Stimulated activated CD8-positive, alpha-beta memory T cell treated with anti-CD3 and anti-CD28 coated beads, Interleukin-12 subunit alpha, Interleukin-12 subunit beta, amount 100 ng/mL, for 4 hours (primary cell): Measurements from ENCODE around the gene JUNB.

ENCODE experiments used
- DNase-seq: peaks from one replicate; pipeline ENCODE4 v3.0.0-alpha.2; 2020; ENCODE audit warnings: low read depth

Gene JUNB

DNA sequence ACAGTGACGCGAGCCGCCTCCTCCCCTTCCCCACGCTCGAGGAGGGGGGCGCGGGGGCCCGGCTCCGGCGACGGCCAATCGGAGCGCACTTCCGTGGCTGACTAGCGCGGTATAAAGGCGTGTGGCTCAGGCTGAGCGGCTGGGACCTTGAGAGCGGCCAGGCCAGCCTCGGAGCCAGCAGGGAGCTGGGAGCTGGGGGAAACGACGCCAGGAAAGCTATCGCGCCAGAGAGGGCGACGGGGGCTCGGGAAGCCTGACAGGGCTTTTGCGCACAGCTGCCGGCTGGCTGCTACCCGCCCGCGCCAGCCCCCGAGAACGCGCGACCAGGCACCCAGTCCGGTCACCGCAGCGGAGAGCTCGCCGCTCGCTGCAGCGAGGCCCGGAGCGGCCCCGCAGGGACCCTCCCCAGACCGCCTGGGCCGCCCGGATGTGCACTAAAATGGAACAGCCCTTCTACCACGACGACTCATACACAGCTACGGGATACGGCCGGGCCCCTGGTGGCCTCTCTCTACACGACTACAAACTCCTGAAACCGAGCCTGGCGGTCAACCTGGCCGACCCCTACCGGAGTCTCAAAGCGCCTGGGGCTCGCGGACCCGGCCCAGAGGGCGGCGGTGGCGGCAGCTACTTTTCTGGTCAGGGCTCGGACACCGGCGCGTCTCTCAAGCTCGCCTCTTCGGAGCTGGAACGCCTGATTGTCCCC, at the start of gene JUNB:
JUNB (plus strand) TSS at position 142 of the 706 bp plus-strand sequence; CDS start at position 428, 286 bp downstream.
- peak; percentile 95 for DNase-seq

DNA sequence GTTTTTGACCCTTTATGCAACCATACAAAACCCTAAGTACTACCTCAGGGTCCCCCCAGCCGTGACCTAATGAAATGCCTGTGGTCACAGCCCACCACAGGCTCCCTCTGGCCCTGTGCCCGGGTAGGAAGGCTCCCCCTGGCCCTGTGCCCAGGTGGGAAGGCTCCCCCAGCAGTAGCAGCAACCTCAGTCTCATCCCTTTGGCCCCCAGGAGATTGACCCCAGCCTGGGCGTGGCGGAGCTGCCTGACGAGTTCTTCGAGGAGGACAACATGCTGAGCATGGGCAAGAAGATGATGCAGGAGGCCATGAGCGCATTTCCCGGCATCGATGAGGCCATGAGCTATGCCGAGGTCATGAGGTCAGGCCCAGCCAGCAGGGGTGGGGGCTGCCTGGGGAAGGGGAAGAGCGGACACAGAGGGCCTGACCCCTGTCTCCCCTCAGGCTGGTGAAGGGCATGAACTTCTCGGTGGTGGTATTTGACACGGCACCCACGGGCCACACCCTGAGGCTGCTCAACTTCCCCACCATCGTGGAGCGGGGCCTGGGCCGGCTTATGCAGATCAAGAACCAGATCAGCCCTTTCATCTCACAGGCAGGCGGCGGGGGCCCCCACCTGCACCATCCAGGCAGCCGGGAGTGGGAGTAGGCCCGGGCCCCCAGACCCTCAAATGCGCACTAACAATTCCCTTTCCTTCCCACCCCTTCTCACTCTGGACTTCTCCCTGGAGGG, 46.0 kb upstream of the JUNB start:
- DNase-seq, result no peak

DNA sequence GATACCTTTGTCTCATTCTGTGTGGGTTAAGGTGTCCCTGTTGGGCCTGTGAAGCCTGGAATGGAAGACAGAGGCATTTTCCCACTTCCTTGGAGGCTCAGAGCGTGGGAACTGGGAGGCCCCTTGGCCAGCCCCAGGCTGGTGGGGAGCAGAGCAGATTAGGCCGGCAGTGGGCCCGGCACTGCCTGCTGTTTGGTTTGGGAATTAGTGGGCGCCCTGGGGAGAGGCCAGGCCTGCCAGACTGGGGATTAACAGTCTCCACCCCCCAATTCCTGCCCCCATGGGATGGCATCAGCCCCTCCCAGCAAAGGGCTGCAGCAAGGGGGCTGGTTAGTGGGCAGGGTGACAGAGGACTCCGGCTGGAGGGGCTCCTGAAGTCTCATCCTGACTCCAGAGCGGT, 42.8 kb upstream of the JUNB start:
- DNase-seq, result no peak

DNA sequence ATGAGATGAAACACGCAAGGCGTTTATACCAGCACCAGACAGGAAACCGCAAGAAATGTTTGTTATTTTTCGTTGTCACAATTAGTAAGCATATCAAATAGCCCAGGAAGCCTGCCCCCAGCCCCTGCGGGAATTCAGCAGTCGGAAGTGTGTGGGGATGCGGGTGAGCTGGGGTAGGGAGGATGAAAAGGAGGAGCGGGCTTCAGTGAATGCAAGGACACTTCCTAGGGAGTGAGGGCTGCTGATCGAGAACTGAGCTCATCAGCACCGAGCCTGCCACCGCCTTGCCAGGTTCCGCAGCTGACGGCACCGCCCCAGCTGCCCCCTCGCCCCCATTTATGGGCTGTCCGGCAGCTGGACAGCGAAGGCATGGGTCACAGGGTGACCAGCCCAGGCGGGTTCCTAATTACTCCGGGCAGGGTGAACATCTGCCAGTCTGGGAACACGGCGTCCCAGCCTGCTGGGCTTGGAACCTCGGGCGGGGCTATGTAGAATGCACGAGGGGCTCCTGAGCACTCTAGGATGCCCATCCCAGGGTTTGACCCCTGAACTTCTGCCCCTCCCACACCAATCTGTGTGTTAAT, 41.3 kb upstream of the JUNB start:
- DNase-seq, result no peak

DNA sequence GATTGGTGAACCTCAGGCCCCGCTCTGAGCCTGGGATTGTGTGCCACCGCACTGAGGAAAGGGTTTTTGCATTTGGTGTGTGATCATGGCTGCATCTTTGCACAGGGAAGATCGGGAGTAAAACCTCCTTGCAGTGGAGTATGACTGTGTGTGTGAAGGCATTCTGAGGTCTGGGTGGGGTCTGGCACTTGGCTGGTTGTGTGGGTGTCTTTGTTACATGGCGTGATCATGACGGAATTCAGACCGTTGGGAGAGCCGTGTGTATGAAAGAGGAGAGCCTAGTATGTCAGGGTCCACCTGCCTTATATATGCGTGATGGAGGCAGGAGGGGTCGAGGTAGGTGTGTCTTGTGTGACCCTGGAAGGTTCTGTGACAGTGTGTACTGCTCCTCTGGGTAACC, 40.4 kb upstream of the JUNB start:
- no peak for DNase-seq

DNA sequence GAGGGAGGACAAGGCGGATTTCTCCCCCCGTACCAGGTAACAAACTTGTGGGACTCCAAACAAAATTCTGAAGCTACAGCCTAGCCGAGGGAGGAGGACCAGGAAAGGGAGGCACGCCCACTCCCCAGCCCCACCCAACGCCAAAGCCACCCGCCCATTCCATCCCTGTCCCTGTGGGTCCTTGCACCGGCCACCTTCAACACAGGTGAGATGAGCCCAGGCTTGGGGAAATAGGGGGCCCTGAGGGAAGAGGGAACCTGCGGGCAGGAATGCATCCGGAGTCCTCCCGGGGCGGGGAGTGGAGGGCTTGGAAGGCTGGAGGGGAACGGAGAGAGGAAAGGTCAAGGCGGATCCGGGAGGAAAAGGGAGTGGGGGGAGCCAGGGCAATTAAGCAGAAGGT, 39.7 kb upstream of the JUNB start, which contains the start of gene BEST2:
BEST2 (plus strand) TSS at position 157 of the 400 bp plus-strand sequence. CDS start 802 bp downstream, outside the sequence.
- DNase-seq, result no peak

DNA sequence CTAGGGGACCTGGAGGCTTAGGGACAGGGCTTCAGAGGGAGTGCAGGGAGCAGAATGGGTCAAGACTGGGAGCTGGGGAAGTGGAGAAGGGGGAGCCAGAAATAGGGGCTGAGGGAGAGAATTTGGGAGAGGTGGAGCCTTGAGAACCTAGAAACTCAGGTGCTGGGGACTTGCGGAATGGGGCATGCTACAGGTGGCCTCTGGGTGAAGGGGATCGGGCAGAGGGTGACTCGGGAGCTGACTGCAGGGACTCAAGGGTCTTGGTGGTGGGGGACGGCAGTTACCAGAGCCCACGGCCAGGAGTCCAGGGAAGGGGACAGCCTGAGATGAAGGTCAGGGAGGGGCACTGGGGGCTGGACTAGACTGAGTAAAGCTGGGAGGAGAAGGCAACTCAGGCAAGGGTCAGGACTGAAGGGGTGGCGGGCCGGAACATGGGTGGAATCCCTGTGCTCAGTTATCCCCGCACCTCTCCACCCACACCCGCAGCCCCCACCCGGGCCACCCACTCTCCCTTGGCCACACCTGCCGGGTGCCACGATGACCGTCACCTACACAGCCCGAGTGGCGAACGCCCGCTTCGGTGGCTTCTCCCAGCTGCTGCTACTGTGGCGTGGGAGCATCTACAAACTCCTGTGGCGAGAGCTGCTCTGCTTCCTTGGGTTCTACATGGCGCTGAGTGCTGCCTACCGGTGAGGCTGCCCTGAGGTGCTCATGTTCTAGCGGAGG, 39.1 kb upstream of the JUNB start:
- no peak for DNase-seq

DNA sequence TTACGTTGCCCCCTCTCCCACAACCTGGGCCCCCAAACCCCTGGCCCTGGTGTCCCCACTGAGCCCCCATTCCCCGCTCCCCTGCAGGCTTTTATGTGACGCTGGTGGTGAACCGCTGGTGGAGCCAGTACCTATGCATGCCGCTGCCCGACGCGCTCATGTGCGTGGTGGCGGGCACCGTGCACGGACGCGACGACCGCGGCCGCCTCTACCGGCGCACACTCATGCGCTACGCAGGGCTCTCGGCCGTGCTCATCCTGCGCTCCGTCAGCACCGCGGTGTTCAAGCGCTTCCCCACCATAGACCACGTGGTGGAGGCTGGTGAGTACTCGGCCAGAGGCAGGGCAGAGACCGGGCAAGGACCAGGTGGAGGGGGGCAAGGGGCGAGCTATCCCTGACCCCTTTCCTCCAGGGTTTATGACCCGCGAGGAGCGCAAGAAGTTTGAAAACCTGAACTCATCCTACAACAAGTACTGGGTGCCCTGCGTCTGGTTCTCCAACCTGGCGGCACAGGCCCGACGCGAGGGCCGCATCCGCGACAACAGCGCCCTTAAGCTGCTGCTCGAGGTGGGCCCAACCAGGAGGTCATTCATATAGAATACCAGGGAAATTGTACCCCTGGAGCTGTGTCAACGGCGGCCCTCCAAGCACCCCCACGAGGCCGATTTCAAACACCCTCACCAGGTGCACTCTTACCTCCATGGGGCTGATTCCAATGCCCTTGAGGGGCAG, 36.7 kb upstream of the JUNB start:
- no peak for DNase-seq

DNA sequence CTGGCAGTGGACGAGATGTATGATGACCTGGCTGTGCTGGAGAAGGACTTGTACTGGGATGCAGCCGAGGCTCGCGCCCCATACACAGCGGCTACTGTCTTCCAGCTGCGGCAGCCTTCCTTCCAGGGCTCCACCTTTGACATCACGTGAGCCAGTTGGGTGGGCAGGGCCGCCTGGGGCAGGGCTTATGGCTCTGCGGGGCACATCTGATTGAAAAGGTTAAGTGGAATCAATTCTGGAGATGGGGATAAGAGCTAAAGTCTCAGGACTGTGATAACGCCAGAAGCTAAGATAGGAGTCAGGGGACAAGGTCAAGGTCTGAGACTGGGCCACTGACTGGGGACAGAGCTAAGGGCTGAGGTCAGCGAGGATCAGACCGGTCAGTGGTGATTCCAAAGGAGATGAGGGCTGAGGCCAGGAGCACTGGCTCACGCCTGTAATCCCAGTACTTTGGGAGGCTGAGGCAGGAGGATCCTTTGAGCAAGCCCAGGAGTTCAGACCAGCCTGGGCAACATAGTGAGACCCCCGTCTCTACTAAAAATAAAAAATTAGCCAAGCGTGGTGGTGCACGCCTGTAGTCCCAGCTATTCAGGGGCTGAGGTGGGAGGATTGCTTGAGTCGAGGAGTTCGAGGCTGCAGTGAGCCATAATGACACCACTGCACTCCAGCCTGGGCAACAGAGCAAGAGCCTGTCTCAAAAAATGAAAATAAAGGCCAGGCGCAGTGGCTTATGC, 35.0 kb upstream of the JUNB start:
- DNase-seq, result no peak

DNA sequence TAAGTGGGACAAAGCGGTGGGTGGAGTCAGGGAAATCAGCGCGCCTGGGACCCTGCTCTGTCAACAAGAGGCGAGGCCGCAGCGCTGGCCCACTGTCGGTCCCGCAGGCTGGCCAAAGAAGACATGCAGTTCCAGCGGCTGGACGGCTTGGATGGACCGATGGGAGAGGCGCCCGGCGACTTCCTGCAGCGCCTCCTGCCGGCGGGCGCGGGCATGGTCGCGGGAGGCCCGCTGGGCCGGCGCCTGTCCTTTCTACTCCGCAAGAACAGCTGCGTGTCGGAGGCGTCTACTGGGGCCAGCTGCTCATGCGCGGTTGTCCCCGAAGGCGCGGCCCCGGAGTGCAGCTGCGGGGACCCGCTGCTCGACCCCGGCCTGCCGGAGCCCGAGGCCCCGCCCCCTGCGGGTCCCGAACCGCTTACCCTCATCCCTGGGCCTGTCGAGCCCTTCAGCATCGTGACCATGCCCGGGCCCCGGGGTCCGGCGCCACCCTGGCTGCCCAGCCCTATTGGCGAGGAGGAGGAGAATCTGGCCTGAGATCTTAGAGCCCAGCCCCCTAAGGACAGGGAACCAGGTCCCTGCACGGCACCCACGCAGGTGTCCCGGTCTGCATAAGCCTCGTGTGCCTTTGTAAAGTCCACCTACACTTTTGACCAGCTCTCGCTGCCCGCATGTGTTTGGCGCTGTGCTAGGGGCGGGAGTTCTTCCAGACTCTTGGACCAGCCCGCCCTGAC, 33.6 kb upstream of the JUNB start:
- DNase-seq, result peak; percentile 30

DNA sequence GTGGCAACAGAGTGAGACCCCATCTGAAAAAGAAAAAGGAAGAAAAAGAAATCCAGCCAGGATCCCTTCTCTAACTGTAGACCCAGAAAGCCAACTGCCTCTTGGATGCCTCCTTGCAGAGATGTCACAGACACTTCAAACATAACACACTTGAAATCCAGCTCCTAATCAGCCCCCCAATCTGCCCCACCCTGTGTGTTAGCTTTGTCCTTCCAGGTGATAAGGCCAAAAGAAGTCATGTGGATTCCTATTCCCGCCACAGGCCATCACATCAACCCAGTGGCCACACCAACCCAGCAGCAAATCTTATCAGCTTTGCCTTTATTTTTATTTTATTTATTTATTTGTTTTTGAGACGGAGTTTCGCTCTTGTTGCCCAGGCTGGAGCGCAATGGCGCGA, 31.6 kb upstream of the JUNB start:
- DNase-seq, result no peak

DNA sequence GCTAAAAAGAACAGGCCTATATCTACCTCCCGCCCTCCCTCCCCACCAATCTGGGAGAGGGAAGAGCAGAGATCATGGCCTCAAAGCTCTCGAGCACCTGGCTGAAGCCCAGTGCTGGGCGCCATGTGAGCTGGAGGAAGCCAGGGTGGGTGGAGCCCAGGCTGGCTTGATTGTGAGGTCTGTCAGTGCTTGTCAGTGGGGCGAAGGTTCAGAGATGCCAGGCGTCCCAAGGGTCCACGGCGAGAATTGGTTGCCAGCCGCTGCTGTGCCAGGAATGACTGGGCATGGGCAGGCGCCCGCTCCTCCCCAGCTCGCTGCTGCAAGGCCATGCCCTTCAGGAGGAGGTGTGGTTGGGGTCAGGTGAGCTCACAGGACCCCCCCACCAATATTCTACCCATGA, 28.2 kb upstream of the JUNB start:
- DNase-seq, result no peak

DNA sequence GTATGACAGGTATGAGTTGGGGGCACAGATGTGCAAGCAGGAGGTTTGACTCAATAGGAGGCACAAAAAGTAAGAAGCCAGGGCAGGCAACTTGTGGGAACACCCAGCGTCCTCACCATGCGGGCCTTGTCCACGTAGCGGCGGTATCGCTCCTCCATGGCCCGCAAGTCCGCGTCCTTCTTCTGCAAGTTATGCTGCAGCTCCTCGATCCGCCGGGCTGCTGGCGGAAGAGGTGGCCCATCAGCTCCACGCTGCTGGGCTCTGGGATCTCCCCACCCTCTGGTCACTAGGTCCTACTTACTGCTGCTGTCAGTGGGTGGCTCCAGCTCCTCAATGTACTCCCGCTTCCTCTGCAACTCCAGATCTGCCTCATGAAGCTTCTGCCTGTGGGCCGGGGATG, 26.6 kb upstream of the JUNB start:
- no peak for DNase-seq

DNA sequence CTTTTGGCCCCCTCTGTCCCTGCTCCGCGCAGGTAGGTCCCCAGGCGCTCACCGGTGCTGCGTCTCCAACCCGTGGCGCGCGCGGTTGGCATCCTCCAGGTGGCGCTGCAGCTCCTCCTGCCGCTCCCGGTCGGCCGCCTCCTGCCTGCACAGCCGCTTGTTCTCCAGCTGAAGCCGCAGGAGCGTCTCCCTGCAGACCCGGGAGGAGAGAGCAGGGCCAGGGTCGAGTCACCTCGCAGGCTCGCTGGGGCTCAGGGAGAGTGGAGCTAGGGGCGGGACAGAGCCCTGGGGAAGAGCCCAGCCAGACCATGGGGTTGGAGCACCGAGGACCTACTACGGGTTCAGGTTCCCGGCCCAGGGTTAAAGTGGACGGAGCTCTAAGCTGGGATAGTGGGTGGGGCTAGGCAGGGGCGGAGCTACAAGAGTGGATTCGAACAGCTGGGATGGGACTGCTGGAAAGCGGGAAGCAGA, 25.2 kb upstream of the JUNB start:
- DNase-seq, result peak; percentile 66

DNA sequence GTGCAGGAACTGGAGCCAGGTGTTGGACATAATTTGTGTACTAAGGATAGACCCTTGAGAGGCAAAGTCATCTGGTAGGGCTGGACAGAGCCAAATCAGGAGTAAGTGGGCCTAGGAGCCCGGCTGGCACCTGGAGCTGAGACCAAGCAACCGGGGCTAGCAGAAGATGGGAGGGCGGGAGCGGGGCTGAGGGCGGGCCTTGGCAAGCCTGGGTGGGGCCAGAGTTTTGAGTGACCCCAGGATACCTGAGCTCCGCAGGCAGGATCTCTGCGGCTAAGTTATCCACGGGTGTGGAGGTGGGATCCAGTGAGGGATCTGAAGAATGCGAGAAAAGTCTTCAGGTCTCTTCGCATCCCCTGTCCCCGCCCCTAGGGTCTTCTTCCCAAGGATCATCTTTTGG, 24.1 kb upstream of the JUNB start:
- no peak for DNase-seq

DNA sequence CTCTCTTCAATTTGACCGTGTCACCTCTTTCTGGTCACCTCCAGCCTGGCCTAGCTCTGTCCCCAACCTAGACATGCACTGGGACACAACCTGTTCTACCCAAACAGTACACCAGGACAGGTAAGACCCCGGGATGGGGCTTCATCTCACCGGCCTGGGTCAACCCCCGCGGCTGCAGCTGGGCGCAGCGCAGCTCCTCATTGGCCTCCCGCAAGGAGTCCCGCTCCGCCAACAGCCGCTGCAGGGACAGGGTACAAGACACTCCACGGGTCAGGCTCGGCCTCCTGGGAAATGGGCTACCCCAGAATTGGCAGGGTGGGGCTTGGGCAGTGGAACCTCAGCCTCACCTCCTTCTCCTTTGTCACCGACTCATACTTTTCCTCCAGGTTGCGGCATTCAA, 23.6 kb upstream of the JUNB start:
- no peak for DNase-seq

DNA sequence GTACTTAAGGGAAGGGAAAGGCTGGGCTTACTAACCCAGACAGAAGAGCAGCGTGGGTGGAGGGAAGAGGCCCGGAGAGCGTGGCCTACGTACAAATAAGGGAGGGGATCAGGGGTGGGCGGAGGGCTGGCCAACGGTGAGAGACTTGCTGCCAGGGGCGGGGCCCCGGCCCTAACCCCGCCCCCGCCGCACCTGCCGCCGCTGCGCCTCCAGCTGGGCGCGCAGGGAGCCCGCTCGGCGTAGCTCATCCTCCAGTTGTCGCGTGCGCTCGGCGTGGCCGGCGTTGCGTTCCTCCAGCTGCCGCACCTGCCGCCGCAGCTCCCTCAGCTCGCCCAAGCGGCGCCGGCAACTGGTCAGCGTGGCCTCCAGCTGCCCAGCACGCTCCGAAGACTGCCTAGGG, 21.6 kb upstream of the JUNB start:
- DNase-seq, result peak; percentile 29

DNA sequence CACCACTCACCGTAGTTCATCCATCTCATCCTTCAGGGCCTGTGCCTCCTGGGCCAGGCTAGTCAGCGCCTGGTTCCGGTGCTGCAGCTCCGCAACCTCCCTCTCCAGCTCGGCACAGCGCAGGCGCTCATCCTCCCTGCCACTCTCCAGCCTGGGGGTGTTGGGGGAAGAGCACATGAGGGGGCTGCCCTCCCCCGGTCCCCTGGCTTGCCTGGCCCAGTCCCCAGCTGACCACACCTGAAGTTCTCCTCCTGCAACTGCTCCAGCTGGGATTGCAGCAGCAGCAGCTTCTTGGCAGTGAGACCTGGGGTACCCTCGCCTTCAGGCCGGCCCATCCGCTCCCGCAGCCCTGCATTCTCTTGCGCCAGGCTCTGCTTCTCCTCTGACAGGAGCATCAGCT, 20.4 kb upstream of the JUNB start:
- no peak for DNase-seq

DNA sequence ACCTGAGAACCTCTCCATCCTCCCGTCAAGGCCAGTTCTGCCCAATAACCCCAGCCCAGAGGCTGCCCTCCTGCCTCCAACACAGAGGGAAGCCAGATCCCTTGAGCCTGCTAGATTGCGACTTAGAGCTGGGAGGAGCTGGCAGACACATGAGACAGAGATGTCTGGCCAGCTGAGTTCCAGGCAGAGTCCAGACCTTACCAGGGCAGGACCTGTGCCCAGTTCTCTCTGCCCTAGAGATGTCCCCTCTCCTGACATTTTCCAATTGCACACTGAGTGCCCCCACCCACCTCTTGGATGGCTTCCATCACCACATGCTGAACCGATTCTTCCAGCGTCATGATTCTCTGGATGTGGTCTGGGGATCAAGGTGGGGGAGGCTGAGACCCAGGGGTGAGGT, 19.0 kb upstream of the JUNB start:
- no peak for DNase-seq

DNA sequence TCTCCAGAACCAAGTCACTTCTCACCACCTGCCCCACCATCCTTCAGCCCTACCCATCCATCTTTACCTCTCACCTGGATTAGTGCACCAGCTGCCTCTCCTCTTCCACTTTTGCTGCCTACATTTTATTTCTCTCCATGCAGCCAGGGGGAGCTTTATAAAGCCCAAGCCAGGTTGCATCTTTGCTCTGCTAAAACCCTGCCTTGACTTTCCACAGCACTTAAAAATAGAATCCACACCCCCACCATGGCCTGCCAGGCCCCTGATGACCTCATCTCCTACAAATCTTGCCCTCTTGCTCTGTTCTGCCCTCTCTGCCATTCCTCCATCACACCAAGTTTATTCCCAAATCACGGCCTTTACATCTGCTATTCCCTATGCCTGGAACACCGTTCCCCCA, 17.7 kb upstream of the JUNB start:
- DNase-seq, result no peak
